ENCODE data around the gene SPTBN1. TPM values are rescaled to one million over a fixed set of nuclear protein-coding genes. Genes with fewer than 3 reads are reported as not detected.

Gene SPTBN1
- total and polyA plus RNA-seq, 2 experiments from 2014 or later, result 58.1 to 204 TPM

DNA sequence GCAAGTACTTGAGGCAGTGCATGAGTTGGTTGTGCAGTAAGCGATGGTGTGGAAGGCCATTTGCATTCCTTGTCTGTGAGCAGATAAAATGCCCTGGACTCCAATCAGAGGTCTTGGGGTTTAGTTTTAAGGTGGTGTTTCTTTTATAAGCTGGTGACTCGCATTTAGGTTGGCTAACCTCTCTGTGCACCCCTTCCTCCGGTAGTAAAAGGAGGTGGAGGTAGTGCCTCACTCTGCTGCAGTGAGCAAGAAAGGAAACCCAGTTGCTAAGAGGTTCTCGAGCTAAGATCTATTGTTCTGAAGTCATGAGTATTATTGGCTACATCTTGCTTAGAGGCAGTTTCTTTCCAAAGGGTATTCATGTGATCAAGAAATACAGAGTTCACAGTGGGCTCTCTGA lies 193.1 kb downstream of the SPTBN1 start (continued):
- TF ChIP-seq, protein P1, sequence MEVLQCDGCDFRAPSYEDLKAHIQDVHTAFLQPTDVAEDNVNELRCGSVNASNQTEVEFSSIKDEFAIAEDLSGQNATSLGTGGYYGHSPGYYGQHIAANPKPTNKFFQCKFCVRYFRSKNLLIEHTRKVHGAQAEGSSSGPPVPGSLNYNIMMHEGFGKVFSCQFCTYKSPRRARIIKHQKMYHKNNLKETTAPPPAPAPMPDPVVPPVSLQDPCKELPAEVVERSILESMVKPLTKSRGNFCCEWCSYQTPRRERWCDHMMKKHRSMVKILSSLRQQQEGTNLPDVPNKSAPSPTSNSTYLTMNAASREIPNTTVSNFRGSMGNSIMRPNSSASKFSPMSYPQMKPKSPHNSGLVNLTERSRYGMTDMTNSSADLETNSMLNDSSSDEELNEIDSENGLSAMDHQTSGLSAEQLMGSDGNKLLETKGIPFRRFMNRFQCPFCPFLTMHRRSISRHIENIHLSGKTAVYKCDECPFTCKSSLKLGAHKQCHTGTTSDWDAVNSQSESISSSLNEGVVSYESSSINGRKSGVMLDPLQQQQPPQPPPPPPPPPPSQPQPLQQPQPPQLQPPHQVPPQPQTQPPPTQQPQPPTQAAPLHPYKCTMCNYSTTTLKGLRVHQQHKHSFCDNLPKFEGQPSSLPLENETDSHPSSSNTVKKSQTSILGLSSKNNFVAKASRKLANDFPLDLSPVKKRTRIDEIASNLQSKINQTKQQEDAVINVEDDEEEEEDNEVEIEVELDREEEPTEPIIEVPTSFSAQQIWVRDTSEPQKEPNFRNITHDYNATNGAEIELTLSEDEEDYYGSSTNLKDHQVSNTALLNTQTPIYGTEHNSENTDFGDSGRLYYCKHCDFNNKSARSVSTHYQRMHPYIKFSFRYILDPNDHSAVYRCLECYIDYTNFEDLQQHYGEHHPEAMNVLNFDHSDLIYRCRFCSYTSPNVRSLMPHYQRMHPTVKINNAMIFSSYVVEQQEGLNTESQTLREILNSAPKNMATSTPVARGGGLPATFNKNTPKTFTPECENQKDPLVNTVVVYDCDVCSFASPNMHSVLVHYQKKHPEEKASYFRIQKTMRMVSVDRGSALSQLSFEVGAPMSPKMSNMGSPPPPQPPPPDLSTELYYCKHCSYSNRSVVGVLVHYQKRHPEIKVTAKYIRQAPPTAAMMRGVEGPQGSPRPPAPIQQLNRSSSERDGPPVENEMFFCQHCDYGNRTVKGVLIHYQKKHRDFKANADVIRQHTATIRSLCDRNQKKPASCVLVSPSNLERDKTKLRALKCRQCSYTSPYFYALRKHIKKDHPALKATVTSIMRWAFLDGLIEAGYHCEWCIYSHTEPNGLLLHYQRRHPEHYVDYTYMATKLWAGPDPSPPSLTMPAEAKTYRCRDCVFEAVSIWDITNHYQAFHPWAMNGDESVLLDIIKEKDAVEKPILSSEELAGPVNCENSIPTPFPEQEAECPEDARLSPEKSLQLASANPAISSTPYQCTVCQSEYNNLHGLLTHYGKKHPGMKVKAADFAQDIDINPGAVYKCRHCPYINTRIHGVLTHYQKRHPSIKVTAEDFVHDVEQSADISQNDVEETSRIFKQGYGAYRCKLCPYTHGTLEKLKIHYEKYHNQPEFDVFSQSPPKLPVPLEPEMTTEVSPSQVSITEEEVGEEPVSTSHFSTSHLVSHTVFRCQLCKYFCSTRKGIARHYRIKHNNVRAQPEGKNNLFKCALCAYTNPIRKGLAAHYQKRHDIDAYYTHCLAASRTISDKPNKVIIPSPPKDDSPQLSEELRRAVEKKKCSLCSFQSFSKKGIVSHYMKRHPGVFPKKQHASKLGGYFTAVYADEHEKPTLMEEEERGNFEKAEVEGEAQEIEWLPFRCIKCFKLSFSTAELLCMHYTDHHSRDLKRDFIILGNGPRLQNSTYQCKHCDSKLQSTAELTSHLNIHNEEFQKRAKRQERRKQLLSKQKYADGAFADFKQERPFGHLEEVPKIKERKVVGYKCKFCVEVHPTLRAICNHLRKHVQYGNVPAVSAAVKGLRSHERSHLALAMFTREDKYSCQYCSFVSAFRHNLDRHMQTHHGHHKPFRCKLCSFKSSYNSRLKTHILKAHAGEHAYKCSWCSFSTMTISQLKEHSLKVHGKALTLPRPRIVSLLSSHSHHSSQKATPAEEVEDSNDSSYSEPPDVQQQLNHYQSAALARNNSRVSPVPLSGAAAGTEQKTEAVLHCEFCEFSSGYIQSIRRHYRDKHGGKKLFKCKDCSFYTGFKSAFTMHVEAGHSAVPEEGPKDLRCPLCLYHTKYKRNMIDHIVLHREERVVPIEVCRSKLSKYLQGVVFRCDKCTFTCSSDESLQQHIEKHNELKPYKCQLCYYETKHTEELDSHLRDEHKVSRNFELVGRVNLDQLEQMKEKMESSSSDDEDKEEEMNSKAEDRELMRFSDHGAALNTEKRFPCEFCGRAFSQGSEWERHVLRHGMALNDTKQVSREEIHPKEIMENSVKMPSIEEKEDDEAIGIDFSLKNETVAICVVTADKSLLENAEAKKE (CRISPR knock-in tag; IDR thresholded peaks at IDR 0.05), result no peak

DNA sequence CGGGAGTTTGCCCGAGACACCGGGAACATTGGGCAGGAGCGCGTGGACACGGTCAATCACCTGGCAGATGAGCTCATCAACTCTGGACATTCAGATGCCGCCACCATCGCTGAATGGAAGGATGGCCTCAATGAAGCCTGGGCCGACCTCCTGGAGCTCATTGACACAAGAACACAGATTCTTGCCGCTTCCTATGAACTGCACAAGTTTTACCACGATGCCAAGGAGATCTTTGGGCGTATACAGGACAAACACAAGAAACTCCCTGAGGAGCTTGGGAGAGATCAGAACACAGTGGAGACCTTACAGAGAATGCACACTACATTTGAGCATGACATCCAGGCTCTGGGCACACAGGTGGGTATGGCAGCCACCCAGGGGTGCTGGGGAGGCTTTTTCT lies 193.5 kb downstream of the SPTBN1 start:
- no peaks in the 10 kb centered on the region for H3K4me1 ChIP-seq (ENCODE audit: insufficient read depth)
- Mint-ChIP-seq H3K4me3 (no peak overlapping the region), H3K27ac (no peak overlapping the region), H3K9me3 (no peaks in the 10 kb centered on the region), H3K27me3 (ENCODE audit: insufficient read depth, low read depth, poor library complexity) (peaks cover 7% of the 10 kb centered on the region), H3K36me3 (ENCODE audit: low read depth) (peaks cover 96% of the 10 kb centered on the region), H3K4me1 (peaks cover 6% of the 10 kb centered on the region; the same call in 2 of the 3 replicates)
- peaks cover 24% of the 10 kb centered on the region for H4K20me1 ChIP-seq (replicated peaks; ENCODE audit: insufficient read depth)
- H3K27ac ChIP-seq (ENCODE audit: low read depth), result no peak overlapping the region
- H2AFZ ChIP-seq, result no peak overlapping the region
- ATAC-seq (no peak), DNase-seq (ENCODE audit: low spot score) (no peak)
- H3K9me2 ChIP-seq (ENCODE audit: insufficient read depth), result no peaks in the 10 kb centered on the region
- no peak overlapping the region for H3K4me2 ChIP-seq
- H3F3A ChIP-seq (replicated peaks; ENCODE audit: low read depth), result no peaks in the 10 kb centered on the region
- peaks cover 84% of the 10 kb centered on the region for H3K36me3 ChIP-seq (ENCODE audit: insufficient read depth)
- H3K4me3 ChIP-seq, result no peak overlapping the region
- H3K27me3 ChIP-seq (ENCODE audit: insufficient read depth), result no peaks in the 10 kb centered on the region
- no peaks in the 10 kb centered on the region for H3K79me2 ChIP-seq (replicated peaks; ENCODE audit: insufficient read depth)
- TF ChIP-seq POLR2AphosphoS5 (IDR thresholded peaks at IDR 0.05; ENCODE audit: low read depth) (no peak), ZNF114 (CRISPR knock-in tag; IDR thresholded peaks at IDR 0.05) (no peak), JUNB (IDR thresholded peaks at IDR 0.05; ENCODE audit: unreplicated experiment) (no peak), STAT1 (IDR thresholded peaks at IDR 0.05; ENCODE audit: unreplicated experiment) (no peak), CREB1 (CRISPR knock-in tag; IDR thresholded peaks at IDR 0.05; ENCODE audit: low read depth) (no peak), EZH2phosphoT487 (IDR thresholded peaks at IDR 0.05; ENCODE audit: unreplicated experiment) (no peak)
- TF ChIP-seq, protein P2, sequence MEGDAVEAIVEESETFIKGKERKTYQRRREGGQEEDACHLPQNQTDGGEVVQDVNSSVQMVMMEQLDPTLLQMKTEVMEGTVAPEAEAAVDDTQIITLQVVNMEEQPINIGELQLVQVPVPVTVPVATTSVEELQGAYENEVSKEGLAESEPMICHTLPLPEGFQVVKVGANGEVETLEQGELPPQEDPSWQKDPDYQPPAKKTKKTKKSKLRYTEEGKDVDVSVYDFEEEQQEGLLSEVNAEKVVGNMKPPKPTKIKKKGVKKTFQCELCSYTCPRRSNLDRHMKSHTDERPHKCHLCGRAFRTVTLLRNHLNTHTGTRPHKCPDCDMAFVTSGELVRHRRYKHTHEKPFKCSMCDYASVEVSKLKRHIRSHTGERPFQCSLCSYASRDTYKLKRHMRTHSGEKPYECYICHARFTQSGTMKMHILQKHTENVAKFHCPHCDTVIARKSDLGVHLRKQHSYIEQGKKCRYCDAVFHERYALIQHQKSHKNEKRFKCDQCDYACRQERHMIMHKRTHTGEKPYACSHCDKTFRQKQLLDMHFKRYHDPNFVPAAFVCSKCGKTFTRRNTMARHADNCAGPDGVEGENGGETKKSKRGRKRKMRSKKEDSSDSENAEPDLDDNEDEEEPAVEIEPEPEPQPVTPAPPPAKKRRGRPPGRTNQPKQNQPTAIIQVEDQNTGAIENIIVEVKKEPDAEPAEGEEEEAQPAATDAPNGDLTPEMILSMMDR (conservative IDR thresholded peaks at IDR 0.05; ENCODE audit: low read depth in 2 of 2), result no peak
- TF ChIP-seq, protein P1 (CRISPR knock-in tag; IDR thresholded peaks at IDR 0.05), result no peak

All from GM23338 (cell line).